Measurements from ENCODE around the gene IGLL1. TPM values are rescaled to one million over a fixed set of nuclear protein-coding genes. Genes with fewer than 3 reads are reported as not detected.

The IGLL1 gene
- polyA plus RNA-seq, 1 donor (not counting 4 experiments of a cell fraction or from before 2014, with no cell fraction given) = not detected

DNA sequence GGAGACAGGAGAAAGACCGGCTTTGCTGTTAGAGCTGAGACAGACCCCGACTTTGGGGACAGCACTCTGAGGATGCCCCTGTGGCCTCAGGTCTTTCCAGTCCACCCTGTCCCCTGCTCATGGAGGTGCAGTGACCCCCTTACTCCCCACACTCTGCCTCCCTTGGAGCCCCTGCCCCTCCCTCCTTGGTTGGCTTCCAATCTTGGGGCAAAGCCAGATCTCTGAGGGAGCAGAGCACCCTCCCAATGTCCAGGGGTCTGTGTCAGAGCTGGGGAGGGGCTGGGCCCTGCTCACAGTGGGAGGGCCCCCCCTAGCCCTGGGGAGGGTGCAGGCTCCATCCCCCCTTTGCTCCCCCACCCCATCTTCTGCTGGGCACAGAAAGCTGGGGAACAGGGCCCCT lies 50.0 kb downstream of the IGLL1 start:
- no peaks in the 10 kb centered on the region for H4K20me1 ChIP-seq (ENCODE audit: control insufficient read depth, extremely low read depth, insufficient read depth, low read length)
- FAIRE-seq (no peak), DNase-seq (ENCODE audit: low read depth, low spot score) (no peak)
- no peak overlapping the region for H3K4me3 ChIP-seq (ENCODE audit: control insufficient read depth in 2 of 3, extremely low read depth in 1 of 3, insufficient read depth in 2 of 3, low read depth in 1 of 3, low read length in 3 of 3)
- no peaks in the 10 kb centered on the region for H3K79me2 ChIP-seq (ENCODE audit: control insufficient read depth, insufficient read depth, low read length)
- H3K4me1 ChIP-seq (ENCODE audit: control insufficient read depth, extremely low read depth, insufficient read depth, low read length) = no peaks in the 10 kb centered on the region
- no peak overlapping the region for H3K4me2 ChIP-seq (ENCODE audit: control insufficient read depth, extremely low read depth, insufficient read depth, low read depth, low read length)
- dilution Hi-C loops (cut with MboI; ENCODE audit: extremely low pct_ligation_motif_present, low sequenced_read_pairs) = no loop called here
- H3K9me1 ChIP-seq (ENCODE audit: control insufficient read depth, extremely low read depth, insufficient read depth, low read length) = no peaks in the 10 kb centered on the region
- no peaks in the 10 kb centered on the region for H3K36me3 ChIP-seq (ENCODE audit: control insufficient read depth in 2 of 2, extremely low read depth in 1 of 2, insufficient read depth in 2 of 2, low read length in 2 of 2)
- no peak overlapping the region for H2AFZ ChIP-seq (ENCODE audit: control insufficient read depth, low read length)
- H3K27ac ChIP-seq (ENCODE audit: control insufficient read depth, insufficient read depth, low read length) = no peak overlapping the region
- H3K9me3 ChIP-seq (ENCODE audit: control insufficient read depth, low read depth, low read length) = no peaks in the 10 kb centered on the region
- TF ChIP-seq EZH2 (IDR thresholded peaks at IDR 0.05; ENCODE audit: low read length) = no peak
- TF ChIP-seq, protein P1, sequence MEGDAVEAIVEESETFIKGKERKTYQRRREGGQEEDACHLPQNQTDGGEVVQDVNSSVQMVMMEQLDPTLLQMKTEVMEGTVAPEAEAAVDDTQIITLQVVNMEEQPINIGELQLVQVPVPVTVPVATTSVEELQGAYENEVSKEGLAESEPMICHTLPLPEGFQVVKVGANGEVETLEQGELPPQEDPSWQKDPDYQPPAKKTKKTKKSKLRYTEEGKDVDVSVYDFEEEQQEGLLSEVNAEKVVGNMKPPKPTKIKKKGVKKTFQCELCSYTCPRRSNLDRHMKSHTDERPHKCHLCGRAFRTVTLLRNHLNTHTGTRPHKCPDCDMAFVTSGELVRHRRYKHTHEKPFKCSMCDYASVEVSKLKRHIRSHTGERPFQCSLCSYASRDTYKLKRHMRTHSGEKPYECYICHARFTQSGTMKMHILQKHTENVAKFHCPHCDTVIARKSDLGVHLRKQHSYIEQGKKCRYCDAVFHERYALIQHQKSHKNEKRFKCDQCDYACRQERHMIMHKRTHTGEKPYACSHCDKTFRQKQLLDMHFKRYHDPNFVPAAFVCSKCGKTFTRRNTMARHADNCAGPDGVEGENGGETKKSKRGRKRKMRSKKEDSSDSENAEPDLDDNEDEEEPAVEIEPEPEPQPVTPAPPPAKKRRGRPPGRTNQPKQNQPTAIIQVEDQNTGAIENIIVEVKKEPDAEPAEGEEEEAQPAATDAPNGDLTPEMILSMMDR (optimal IDR thresholded peaks at IDR 0.05 in 1 of 3, IDR thresholded peaks at IDR 0.05 in 1 of 3, conservative IDR thresholded peaks at IDR 0.05 in 1 of 3; ENCODE audit: extremely low read depth in 1 of 3, insufficient read depth in 2 of 3, low read length in 3 of 3) = no peak
- no peak overlapping the region for H3K9ac ChIP-seq (ENCODE audit: control insufficient read depth, extremely low read depth, insufficient read depth, low read length)
- peaks cover 3% of the 10 kb centered on the region for H3K27me3 ChIP-seq (ENCODE audit: control insufficient read depth, extremely low read depth, insufficient read depth, low read length)

DNA sequence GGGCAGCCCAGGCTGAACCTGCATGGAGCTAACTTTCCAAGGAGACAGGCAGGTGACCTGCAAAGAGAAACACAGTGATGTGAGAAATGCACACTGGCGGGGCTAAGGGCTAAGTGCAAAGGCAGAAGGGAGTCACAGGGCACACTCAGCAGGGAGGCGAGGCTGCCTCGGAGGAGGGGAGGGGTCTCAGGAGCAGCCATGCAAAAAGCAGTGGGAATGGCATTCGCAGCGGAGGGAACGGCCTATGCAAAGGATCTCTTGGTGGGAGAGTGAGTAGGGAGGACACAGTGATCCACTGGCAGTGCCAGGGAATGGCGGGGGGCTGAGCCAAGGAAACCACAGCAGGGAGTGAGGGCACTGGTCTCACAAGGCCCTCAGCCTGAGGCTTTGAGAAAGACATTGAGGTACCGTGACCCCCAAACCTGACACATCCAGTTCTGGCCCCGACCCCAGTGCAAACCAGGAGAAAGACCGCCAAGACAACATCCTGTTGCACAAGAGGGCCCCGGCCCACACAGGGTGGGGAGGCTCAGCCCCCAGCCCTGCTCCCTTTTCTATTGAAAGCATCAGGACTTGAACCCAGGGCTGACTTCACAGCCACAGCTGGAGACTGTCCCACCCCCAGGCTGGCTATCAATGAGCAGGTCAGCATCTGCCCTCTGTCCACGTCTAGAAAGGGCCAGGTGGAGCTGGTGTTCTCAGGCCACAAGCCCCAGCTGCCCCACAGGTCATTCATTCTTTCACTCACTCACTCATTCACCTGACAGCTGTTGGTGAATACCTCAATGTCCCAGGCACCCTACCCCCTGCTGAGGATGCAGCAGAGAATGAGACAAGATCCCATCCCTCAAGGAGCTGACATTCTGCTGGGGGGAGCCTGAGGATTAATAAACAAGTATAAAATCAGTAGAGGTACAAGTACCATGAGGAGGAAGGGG lies 50.7 kb downstream of the IGLL1 start:
- Histone ChIP-seq H3K4me3 (ENCODE audit: control insufficient read depth in 2 of 3, extremely low read depth in 1 of 3, insufficient read depth in 2 of 3, low read depth in 1 of 3, low read length in 3 of 3) (no peak overlapping the region), H4K20me1 (ENCODE audit: control insufficient read depth, extremely low read depth, insufficient read depth, low read length) (no peaks in the 10 kb centered on the region), H3K36me3 (ENCODE audit: control insufficient read depth in 2 of 2, extremely low read depth in 1 of 2, insufficient read depth in 2 of 2, low read length in 2 of 2) (no peaks in the 10 kb centered on the region), H3K27ac (ENCODE audit: control insufficient read depth, insufficient read depth, low read length) (no peak overlapping the region), H3K9ac (ENCODE audit: control insufficient read depth, extremely low read depth, insufficient read depth, low read length) (no peak overlapping the region), H3K9me3 (ENCODE audit: control insufficient read depth, low read depth, low read length) (no peaks in the 10 kb centered on the region), H3K4me2 (ENCODE audit: control insufficient read depth, extremely low read depth, insufficient read depth, low read depth, low read length) (no peak overlapping the region), H3K9me1 (ENCODE audit: control insufficient read depth, extremely low read depth, insufficient read depth, low read length) (no peaks in the 10 kb centered on the region), H3K27me3 (ENCODE audit: control insufficient read depth, extremely low read depth, insufficient read depth, low read length) (peaks cover 3% of the 10 kb centered on the region), H3K79me2 (ENCODE audit: control insufficient read depth, insufficient read depth, low read length) (no peaks in the 10 kb centered on the region), H2AFZ (ENCODE audit: control insufficient read depth, low read length) (no peak overlapping the region), H3K4me1 (ENCODE audit: control insufficient read depth, extremely low read depth, insufficient read depth, low read length) (no peaks in the 10 kb centered on the region)
- FAIRE-seq (no peak), DNase-seq (ENCODE audit: low read depth, low spot score) (no peak)
- dilution Hi-C loops (cut with MboI; ENCODE audit: extremely low pct_ligation_motif_present, low sequenced_read_pairs) = no loop called here
- TF ChIP-seq EZH2 (IDR thresholded peaks at IDR 0.05; ENCODE audit: low read length) = no peak
- TF ChIP-seq, protein P1 (optimal IDR thresholded peaks at IDR 0.05 in 1 of 3, IDR thresholded peaks at IDR 0.05 in 1 of 3, conservative IDR thresholded peaks at IDR 0.05 in 1 of 3; ENCODE audit: extremely low read depth in 1 of 3, insufficient read depth in 2 of 3, low read length in 3 of 3) = no peak
